BJ (cell line): Measurements from ENCODE around the gene TMEM132C. TPM values are rescaled to one million over a fixed set of nuclear protein-coding genes. Genes with fewer than 3 reads are reported as not detected.

Source experiments
- CTCF ChIA-PET: fragments of 350-600 bp; formaldehyde crosslinking; extraction: SDS; loops from one replicate; lab custom pipeline; 2021; ENCODE audit warnings: antibody characterized with exemption, inconsistent platforms; lab: Yijun Ruan, JAX
- POLR2A ChIA-PET: fragments of 300-600 bp; sonication (Branson Sonifier 250); formaldehyde crosslinking; extraction: SDS; loops from one replicate; lab custom pipeline; 2021; ENCODE audit warnings: antibody characterized with exemption; lab: Charles Lee
- DNase-seq: peaks from one replicate; pipeline ENCODE4 v3.0.0-alpha.2; 2011; ENCODE audit warnings: low read depth
- H3K27me3 ChIP-seq: 2 replicates; pipeline ENCODE4 v1.6.0; 2011; ENCODE audit warnings: low read length; ENCODE audit not compliant: control insufficient read depth, insufficient read depth
- H3K36me3 ChIP-seq: 2 replicates; pipeline ENCODE4 v1.5.1; 2011; ENCODE audit warnings: low read length; ENCODE audit not compliant: control insufficient read depth, insufficient read depth
- H3K4me3 ChIP-seq: 2 replicates; pipeline ENCODE4 v1.5.1; 2011; ENCODE audit warnings: low read depth, mild to moderate bottlenecking, control low read depth, low read length
- polyA plus RNA-seq: library from polyadenylated mRNA; depleted of rRNA; stranded (reverse); fragments of >200 nt; gene quantifications from 2 replicates; pipeline ENCODE4 v1.2.3, GENCODE V29; 2011
- TF ChIP-seq, protein P1 (sequence below): IDR thresholded peaks from 2 replicates; pipeline ENCODE4 v1.5.1; 2011; ENCODE audit warnings: low read depth, mild to moderate bottlenecking, control low read depth, inconsistent platforms, low read length, moderate library complexity; ENCODE audit not compliant: insufficient read depth

Gene TMEM132C
- polyA plus RNA-seq, 1 experiment = not detected

DNA sequence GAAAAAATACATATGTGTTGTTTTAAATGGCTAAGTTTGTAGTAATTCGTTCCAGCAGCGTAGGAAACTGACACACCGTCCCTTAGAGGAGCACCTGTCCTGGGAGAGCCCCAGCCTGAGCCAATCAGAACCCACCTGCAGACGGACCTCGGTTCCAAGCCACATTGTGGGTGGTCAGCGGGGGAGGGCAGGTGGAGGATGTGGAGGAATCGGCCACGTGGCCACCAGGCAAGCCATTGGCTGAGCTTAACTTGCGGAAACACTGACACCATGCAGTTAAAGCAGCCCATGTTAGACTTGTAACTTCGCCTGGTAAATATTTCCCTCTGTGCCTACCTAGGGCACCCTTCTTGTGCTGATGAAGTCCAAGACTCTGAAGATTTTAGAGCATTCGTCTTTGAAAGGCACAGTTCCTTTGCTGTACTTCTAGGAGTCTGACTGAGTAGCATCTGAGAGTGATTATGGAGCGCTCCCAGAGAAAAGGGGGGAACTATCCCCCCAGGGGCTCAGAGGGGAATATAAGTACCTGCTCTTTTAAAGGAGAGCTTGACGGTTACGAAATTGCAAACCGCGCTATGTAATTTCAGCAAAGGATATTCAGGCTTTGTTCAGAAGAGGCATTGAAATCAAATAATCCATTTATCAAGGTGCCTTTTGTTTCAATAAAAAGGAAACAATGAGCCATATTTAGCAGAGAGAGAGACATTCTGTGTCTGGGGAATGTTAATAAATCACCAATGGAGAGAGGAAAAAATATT, 135.7 kb downstream of the TMEM132C start:
- CTCF ChIA-PET = no interaction called here
- POLR2A ChIA-PET = no interaction called here
- Histone ChIP-seq H3K27me3 (no peaks in the 10 kb centered on the region), H3K4me3 (no peak overlapping the region), H3K36me3 (no peaks in the 10 kb centered on the region)
- DNase-seq = no peak
- TF ChIP-seq, protein P1, sequence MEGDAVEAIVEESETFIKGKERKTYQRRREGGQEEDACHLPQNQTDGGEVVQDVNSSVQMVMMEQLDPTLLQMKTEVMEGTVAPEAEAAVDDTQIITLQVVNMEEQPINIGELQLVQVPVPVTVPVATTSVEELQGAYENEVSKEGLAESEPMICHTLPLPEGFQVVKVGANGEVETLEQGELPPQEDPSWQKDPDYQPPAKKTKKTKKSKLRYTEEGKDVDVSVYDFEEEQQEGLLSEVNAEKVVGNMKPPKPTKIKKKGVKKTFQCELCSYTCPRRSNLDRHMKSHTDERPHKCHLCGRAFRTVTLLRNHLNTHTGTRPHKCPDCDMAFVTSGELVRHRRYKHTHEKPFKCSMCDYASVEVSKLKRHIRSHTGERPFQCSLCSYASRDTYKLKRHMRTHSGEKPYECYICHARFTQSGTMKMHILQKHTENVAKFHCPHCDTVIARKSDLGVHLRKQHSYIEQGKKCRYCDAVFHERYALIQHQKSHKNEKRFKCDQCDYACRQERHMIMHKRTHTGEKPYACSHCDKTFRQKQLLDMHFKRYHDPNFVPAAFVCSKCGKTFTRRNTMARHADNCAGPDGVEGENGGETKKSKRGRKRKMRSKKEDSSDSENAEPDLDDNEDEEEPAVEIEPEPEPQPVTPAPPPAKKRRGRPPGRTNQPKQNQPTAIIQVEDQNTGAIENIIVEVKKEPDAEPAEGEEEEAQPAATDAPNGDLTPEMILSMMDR = no peak

DNA sequence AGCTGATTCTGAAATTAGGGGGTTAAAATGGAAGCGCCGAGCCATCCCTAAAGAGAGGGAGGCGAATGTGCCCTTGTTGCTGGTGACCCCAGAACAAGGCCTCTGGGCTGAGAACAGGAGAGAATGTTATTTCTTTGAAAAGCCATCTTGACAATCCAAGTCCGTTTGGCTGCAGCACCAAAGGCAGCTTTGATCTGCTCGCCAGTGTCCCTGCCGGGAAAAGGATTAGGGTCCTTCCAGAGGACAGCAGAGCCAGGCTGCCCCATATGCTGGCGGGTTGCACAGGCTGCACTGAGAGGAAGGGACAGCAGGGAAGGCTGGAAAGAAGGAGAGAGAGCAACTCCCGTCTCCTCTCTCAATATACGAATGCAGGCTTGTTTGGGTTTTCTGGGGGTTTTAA, 141.7 kb downstream of the TMEM132C start:
- Histone ChIP-seq H3K27me3 (no peaks in the 10 kb centered on the region), H3K36me3 (no peaks in the 10 kb centered on the region), H3K4me3 (no peak overlapping the region)
- ChIA-PET CTCF (no interaction called here), POLR2A (no interaction called here)
- TF ChIP-seq, protein P1 = no peak
- no peak for DNase-seq

DNA sequence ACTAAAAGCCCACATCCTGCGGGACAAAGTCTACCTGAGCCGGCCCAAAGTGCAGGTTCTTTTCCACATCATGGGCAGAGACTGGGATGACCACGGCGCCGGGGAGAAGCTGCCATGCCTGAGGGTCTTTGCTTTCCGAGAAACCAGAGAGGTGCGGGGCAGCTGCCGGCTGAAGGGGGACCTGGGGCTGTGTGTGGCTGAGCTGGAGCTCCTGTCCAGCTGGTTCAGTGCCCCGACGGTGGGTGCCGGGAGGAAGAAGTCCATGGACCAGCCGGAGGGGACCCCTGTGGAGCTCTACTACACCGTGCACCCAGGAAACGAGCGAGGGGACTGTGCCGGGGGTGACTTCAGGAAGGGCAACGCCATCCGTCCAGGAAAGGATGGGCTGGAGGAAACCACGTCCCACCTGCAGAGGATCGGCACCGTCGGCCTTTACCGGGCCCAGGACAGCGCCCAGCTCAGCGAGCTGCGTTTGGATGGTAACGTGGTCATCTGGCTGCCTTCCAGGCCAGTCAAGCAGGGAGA, 148.1 kb downstream of the TMEM132C start:
- TF ChIP-seq, protein P1 = no peak
- ChIA-PET CTCF (no interaction called here), POLR2A (no interaction called here)
- H3K36me3 ChIP-seq = no peaks in the 10 kb centered on the region
- H3K4me3 ChIP-seq = no peak overlapping the region
- no peak for DNase-seq
- no peaks in the 10 kb centered on the region for H3K27me3 ChIP-seq

DNA sequence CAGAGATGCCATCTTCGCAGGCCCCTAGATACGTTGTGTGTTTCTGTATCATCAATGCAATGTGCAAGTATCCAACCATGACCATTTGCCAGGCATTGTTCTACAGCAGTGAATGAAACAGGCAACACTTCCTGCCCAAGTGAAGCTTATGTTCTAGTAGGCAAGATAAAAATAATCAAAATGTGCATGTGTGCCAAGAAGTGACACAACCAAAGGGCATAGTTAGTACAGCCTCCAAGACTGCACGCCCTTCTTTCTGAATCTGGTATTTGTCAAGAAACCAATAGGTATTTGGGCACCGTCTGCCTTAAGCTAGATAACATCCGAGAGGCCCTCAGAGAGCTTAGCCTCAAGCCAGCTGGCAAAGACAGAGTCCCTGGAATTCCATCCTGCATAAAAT, 152.0 kb downstream of the TMEM132C start:
- Histone ChIP-seq H3K4me3 (no peak overlapping the region), H3K27me3 (no peaks in the 10 kb centered on the region), H3K36me3 (no peaks in the 10 kb centered on the region)
- CTCF ChIA-PET = no interaction called here
- POLR2A ChIA-PET = no interaction called here
- TF ChIP-seq, protein P1 = no peak
- no peak for DNase-seq

DNA sequence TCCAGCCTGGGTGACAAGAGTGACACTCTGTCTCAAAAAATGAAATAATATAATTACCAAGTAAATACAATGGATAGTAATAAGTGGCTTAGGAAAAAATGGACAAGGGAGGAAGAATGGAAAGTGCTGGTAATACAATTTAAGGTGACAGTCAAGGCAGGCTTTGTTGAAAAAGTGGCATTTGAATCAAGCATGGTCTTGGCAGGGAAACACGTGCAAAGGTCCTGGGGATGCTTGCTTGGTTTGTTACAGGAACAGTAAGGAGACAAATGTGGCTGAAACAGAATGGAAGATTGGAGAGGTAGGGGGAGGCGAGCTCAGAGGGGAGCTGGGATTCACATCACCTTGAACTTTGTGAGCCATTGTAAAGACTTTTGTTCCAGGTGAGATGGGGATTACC, 153.2 kb downstream of the TMEM132C start:
- ChIA-PET POLR2A (no interaction called here), CTCF (no interaction called here)
- Histone ChIP-seq H3K27me3 (no peaks in the 10 kb centered on the region), H3K4me3 (no peak overlapping the region), H3K36me3 (no peaks in the 10 kb centered on the region)
- TF ChIP-seq, protein P1 = no peak
- DNase-seq = no peak
